Endodermal cell (in vitro differentiated cells): ENCODE data around the gene BLVRB. TPM values are rescaled to one million over a fixed set of nuclear protein-coding genes. Genes with fewer than 3 reads are reported as not detected.
A peak's percentile ranks its signal among the peaks of the same experiment; 100 is the strongest.

Experiments
- DNase-seq: peaks from one replicate; pipeline ENCODE4 v3.0.0-alpha.2; 2017
- H3K27ac ChIP-seq: 2 replicates; pipeline ENCODE4 v1.5.1; 2013; ENCODE audit warnings: mild to moderate bottlenecking, low read depth, low read length, moderate library complexity
- H3K27me3 ChIP-seq: 2 replicates; pipeline ENCODE4 v1.6.1; 2013; ENCODE audit warnings: mild to moderate bottlenecking, low read length, moderate library complexity; ENCODE audit not compliant: insufficient read depth, control insufficient read depth, poor library complexity, severe bottlenecking
- H3K36me3 ChIP-seq: 2 replicates; pipeline ENCODE4 v1.7.0; 2013; ENCODE audit warnings: mild to moderate bottlenecking, low read length, moderate library complexity; ENCODE audit not compliant: control insufficient read depth, insufficient read depth
- H3K4me1 ChIP-seq: one replicate; pipeline ENCODE4 v1.7.0; 2013; ENCODE audit warnings: low read length; ENCODE audit not compliant: control insufficient read depth, insufficient read depth
- H3K4me3 ChIP-seq: 2 replicates; pipeline ENCODE4 v1.5.1; 2013; ENCODE audit warnings: mild to moderate bottlenecking, low read length, moderate library complexity
- H3K9ac ChIP-seq: 2 replicates; pipeline ENCODE4 v1.6.1; 2013; ENCODE audit warnings: mild to moderate bottlenecking, low read length, moderate library complexity; ENCODE audit not compliant: poor library complexity, severe bottlenecking; ENCODE audit errors: extremely low read depth
- H3K9me3 ChIP-seq: 2 replicates; pipeline ENCODE4 v1.6.1; 2013; ENCODE audit warnings: mild to moderate bottlenecking, low read length, moderate library complexity; ENCODE audit not compliant: control insufficient read depth
- H3K27ac Mint-ChIP-seq: 2 replicates; pipeline ENCODE4 v1.8.0; 2020; ENCODE audit warnings: mixed read lengths
- H3K27me3 Mint-ChIP-seq: 2 replicates; pipeline ENCODE4 v1.8.0; 2021; ENCODE audit warnings: mild to moderate bottlenecking, mixed read lengths; ENCODE audit not compliant: insufficient read depth
- H3K36me3 Mint-ChIP-seq: 2 replicates; pipeline ENCODE4 v1.8.0; 2020; ENCODE audit warnings: low read depth, mixed read lengths
- H3K4me1 Mint-ChIP-seq: 2 replicates; pipeline ENCODE4 v1.8.0; 2020; ENCODE audit warnings: mixed read lengths
- H3K4me3 Mint-ChIP-seq: 2 replicates; pipeline ENCODE4 v1.8.0; 2020; ENCODE audit warnings: mild to moderate bottlenecking, moderate library complexity, mixed read lengths
- H3K9me3 Mint-ChIP-seq: 2 replicates; pipeline ENCODE4 v1.8.0; 2020; ENCODE audit warnings: mild to moderate bottlenecking, mixed read lengths
- WGBS, 2 experiments: methylation state at CpG; one replicate each; pipeline versions ENCODE4 v1.1.5 to v1.1.7; 2013; ENCODE audit warnings: missing lambda C conversion rate in 2 of 2, mixed read lengths in 1 of 2; ENCODE audit not compliant: insufficient coverage in 1 of 2, insufficient read length in 1 of 2; 5-methylcytosine and 5-hydroxymethylcytosine counted together
- total RNA-seq, 2 donors: library from RNA; stranded (reverse); fragmentation: NEBNext Ultra II Directional in 1 of 2; extraction: Animal tissue kit (Norgen Biotek cat#: 25700) in 1 of 2; gene quantifications; 2 replicates in 1 of 2; 3 replicates in 1 of 2; pipeline ENCODE4 v1.2.1, GENCODE V29; 2021
- TF ChIP-seq, protein P1 (sequence below): fragments of 200-600 bp; sonication (generic); conservative IDR thresholded peaks from 2 replicates; pipeline ENCODE4 v1.5.0; 2021; ENCODE audit warnings: antibody characterized with exemption, mild to moderate bottlenecking

BLVRB gene
- total RNA-seq, 2 donors from 2014 or later = 24.7 to 41.0 TPM

DNA sequence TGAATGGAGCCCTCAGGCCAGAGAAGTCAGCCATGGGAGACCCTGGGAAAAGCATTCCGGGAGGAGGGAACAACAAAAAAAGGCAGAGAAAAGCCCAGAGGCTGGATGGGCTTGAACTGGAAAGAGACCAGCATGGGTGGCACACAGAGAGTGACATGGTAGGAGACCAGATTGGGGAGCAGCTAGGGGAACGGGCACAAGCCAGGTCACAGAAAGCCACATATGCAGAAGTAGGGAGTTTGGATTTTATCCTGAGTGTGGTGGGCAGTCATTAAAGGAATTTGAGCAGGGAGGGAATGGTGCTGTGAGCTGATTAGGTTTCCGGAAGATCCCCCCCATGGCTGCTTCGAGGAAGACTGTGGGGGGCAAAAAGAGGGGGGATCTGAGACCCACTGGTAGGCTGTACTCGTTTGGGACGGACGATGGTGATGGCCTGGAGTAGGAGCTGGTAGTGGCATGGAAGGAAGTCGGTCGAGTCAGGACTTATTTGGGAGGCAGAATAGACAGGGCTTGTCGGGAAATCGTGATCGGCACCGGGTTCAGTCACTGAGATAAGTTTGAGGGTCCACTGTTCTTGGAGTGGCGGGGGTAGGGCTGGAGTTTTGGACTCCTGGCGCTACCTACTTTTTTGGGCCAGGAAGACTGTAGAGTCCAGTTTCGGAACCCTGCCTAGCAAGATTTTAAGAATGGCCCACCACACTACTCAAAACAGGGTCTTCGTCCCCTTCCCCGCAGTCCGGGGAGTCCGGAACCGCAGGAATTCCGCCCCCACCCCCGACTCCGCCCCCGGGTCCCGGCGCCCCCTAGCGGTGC, 40.7 kb downstream of the BLVRB start:
- Mint-ChIP-seq H3K4me3 (peak overlapping the region; percentile 88), H3K27ac (peak overlapping the region; percentile 97), H3K27me3 (peaks cover 1% of the 10 kb centered on the region), H3K4me1 (peaks cover 10% of the 10 kb centered on the region), H3K36me3 (peaks cover 5% of the 10 kb centered on the region), H3K9me3 (no peaks in the 10 kb centered on the region)
- no peaks in the 10 kb centered on the region for H3K4me1 ChIP-seq
- H3K4me3 ChIP-seq = peak overlapping the region; percentile 95
- no peaks in the 10 kb centered on the region for H3K9me3 ChIP-seq
- peak; percentile 70 for DNase-seq
- WGBS, 2 experiments = 0 to 3% methylated on average over 13 to 28 of the region's 28 CpGs
- H3K27me3 ChIP-seq = no peaks in the 10 kb centered on the region
- peak overlapping the region; percentile 66 for H3K9ac ChIP-seq
- TF ChIP-seq, protein P1, sequence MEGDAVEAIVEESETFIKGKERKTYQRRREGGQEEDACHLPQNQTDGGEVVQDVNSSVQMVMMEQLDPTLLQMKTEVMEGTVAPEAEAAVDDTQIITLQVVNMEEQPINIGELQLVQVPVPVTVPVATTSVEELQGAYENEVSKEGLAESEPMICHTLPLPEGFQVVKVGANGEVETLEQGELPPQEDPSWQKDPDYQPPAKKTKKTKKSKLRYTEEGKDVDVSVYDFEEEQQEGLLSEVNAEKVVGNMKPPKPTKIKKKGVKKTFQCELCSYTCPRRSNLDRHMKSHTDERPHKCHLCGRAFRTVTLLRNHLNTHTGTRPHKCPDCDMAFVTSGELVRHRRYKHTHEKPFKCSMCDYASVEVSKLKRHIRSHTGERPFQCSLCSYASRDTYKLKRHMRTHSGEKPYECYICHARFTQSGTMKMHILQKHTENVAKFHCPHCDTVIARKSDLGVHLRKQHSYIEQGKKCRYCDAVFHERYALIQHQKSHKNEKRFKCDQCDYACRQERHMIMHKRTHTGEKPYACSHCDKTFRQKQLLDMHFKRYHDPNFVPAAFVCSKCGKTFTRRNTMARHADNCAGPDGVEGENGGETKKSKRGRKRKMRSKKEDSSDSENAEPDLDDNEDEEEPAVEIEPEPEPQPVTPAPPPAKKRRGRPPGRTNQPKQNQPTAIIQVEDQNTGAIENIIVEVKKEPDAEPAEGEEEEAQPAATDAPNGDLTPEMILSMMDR = no peak
- peak overlapping the region; percentile 95 for H3K27ac ChIP-seq
- peaks cover 10% of the 10 kb centered on the region for H3K36me3 ChIP-seq

DNA sequence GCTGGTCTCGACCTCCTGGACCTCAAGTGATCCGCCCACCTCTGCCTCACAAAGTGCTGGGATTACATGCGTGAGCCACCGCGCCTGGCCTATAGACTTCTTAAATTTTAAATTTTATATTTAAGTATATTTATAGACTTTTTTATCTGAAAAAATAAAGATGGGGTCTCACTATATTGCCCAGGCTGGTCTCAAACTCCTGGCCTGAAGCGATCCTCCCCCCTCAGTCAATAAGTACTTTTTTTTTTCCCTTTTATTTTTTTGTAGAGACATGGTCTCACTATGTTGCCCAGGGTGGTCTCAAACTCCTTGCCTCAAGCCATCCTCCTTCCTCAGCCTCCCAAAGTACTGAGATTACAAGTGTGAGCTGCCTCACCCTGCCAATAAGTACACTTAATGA, 41.6 kb downstream of the BLVRB start:
- Mint-ChIP-seq H3K4me3 (no peak overlapping the region), H3K4me1 (peaks cover 10% of the 10 kb centered on the region), H3K9me3 (no peaks in the 10 kb centered on the region), H3K27ac (no peak overlapping the region), H3K36me3 (peaks cover 5% of the 10 kb centered on the region), H3K27me3 (peaks cover 1% of the 10 kb centered on the region)
- Histone ChIP-seq H3K4me1 (no peaks in the 10 kb centered on the region), H3K36me3 (peaks cover 10% of the 10 kb centered on the region), H3K27ac (no peak overlapping the region), H3K9me3 (no peaks in the 10 kb centered on the region), H3K9ac (no peak overlapping the region), H3K4me3 (no peak overlapping the region), H3K27me3 (no peaks in the 10 kb centered on the region)
- TF ChIP-seq, protein P1 = no peak
- 75 to 95% methylated on average over 1 to 4 of the region's 6 CpGs for WGBS, 2 experiments
- DNase-seq = no peak

DNA sequence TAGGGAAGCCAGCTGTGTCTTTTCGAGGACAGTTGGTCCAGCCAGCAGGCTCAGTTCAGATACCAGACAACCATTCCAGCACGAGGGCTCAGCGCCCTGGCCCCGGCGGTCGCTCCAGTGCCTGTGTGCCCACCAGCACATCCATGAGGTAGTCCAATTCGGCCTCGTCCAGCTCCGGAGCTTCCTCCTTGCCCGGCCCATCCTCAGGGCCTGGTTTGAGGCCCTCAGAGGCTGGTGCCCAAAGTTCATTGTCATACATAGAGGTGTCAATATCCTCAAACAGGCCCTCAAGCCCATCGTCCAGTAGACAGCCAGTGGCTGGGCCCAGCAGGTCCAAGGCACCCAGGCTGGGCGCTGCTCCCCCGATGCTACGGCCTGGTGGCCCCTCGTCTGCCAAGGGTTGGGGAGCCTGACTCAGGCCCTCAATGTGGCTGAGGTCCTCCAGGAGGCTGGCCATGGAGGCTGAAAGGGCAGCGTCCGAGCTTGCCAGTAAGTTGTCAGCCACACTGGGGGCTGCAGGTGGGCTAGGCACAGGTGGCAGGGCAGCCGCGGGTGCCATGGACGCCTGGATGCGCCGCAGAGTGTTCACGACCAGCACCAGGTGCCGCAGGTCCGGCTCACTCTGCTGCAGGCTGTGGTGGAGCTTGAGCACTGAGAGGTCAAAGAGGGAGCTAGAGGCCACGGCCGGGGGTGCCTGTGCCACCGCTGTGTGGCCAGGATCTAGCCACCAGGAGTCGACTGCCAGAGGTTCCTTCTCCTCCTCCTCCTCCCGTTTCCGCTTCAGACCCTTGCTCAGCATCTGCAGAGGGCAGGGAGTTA, 42.6 kb downstream of the BLVRB start:
- H3K9me3 ChIP-seq = no peaks in the 10 kb centered on the region
- H3K27me3 Mint-ChIP-seq = peaks cover 1% of the 10 kb centered on the region
- no peak overlapping the region for H3K9ac ChIP-seq
- H3K36me3 Mint-ChIP-seq = peaks cover 5% of the 10 kb centered on the region
- peaks cover 10% of the 10 kb centered on the region for H3K36me3 ChIP-seq
- no peaks in the 10 kb centered on the region for H3K9me3 Mint-ChIP-seq
- TF ChIP-seq, protein P1 = no peak
- peaks cover 10% of the 10 kb centered on the region for H3K4me1 Mint-ChIP-seq
- no peaks in the 10 kb centered on the region for H3K27me3 ChIP-seq
- H3K27ac Mint-ChIP-seq = no peak overlapping the region
- no peak overlapping the region for H3K27ac ChIP-seq
- H3K4me3 ChIP-seq = no peak overlapping the region
- DNase-seq = peak; percentile 53
- no peak overlapping the region for H3K4me3 Mint-ChIP-seq
- H3K4me1 ChIP-seq = no peaks in the 10 kb centered on the region
- WGBS, 2 experiments = 94 to 98% methylated on average over 25 to 31 of the region's 31 CpGs
